Spleen (tissue), 11 donors: ENCODE results near the gene AHNAK2. TPM values are rescaled to one million over a fixed set of nuclear protein-coding genes. Genes with fewer than 3 reads are reported as not detected.

ENCODE experiments used
- DNase-seq: peaks from one replicate; pipeline ENCODE4 v3.0.0-alpha.2; 2020
- H3K27ac ChIP-seq, 8 donors: fragments of 200-600 bp; sonication (generic) in 7 of 8; 1 replicate in 4 of 8; 2 replicates in 4 of 8; pipeline versions ENCODE4 v1.5.0 to v1.8.0; 2016 to 2021; ENCODE audit warnings: inconsistent platforms in 4 of 8, mild to moderate bottlenecking in 4 of 8, moderate library complexity in 1 of 8
- H3K27me3 ChIP-seq, 7 donors: fragments of 200-600 bp; sonication (generic) in 6 of 7; replicated peaks in 1 of 7; 1 replicate in 4 of 7; 2 replicates in 3 of 7; pipeline versions ENCODE4 v1.5.0 to v1.8.0; 2016 to 2021; ENCODE audit warnings: inconsistent platforms in 3 of 7, mild to moderate bottlenecking in 1 of 7
- H3K36me3 ChIP-seq, 6 donors: fragments of 200-600 bp; sonication (generic) in 5 of 6; 1 replicate in 4 of 6; 2 replicates in 2 of 6; pipeline versions ENCODE4 v1.5.0 to v1.8.0; 2016 to 2021; ENCODE audit warnings: inconsistent platforms in 2 of 6
- H3K4me1 ChIP-seq, 6 donors: fragments of 200-600 bp; sonication (generic) in 5 of 6; 1 replicate in 3 of 6; 2 replicates in 3 of 6; pipeline versions ENCODE4 v1.5.0 to v1.8.0; 2016 to 2021; ENCODE audit warnings: inconsistent platforms in 3 of 6
- H3K4me3 ChIP-seq, 8 donors: fragments of 200-600 bp; sonication (generic) in 7 of 8; 1 replicate in 4 of 8; 2 replicates in 4 of 8; pipeline versions ENCODE4 v1.5.0 to v1.8.0; 2016 to 2021; ENCODE audit warnings: inconsistent platforms in 4 of 8, mild to moderate bottlenecking in 4 of 8, moderate library complexity in 2 of 8
- H3K9me3 ChIP-seq, 8 donors: fragments of 200-600 bp; sonication (generic) in 7 of 8; 1 replicate in 4 of 8; 2 replicates in 4 of 8; pipeline versions ENCODE4 v1.5.0 to v1.8.0; 2016 to 2021; ENCODE audit warnings: inconsistent platforms in 4 of 8
- CTCF ChIP-seq, 11 experiments: fragments of 200-600 bp in 7 of 11; fragments of 450-650 bp in 4 of 11; sonication (generic) in 4 of 11; IDR thresholded peaks in 8 of 11; conservative IDR thresholded peaks in 3 of 11; 1 replicate in 7 of 11; 2 replicates in 4 of 11; pipeline versions ENCODE4 v1.4.0 to v1.8.0; 2016 to 2021; ENCODE audit warnings: antibody characterized with exemption in 11 of 11, inconsistent platforms in 4 of 11, mild to moderate bottlenecking in 1 of 11
- POLR2A ChIP-seq, 3 donors: fragments of 450-650 bp; IDR thresholded peaks; one replicate each; pipeline ENCODE4 v1.5.1; 2017; ENCODE audit warnings: antibody characterized with exemption in 3 of 3, mild to moderate bottlenecking in 1 of 3
- POLR2AphosphoS5 ChIP-seq, 3 donors: sonication (generic); formaldehyde crosslinking; IDR thresholded peaks; one replicate each; pipeline ENCODE4 v1.5.1; 2017; ENCODE audit warnings: antibody characterized with exemption in 3 of 3
- WGBS, 5 donors: extraction: QIAGEN DNeasy Blood & Tissue Kit in 3 of 5; methylation state at CpG; one replicate each; pipeline versions ENCODE4 v1.1.5 to v1.1.7; 2013 to 2018; 5-methylcytosine and 5-hydroxymethylcytosine counted together
- intact Hi-C: fragments of 100-400 bp; cut with DNase I; formaldehyde crosslinking; loops from one replicate; pipeline ENCODE4 v1.15.0; 2023; ENCODE audit warnings: low total_unique reads
- polyA plus RNA-seq, 3 donors: library from polyadenylated mRNA; stranded (reverse); fragments of 200-250 nt; gene quantifications; one replicate each; pipeline ENCODE4 v1.2.1, GENCODE V29; 2013
- total RNA-seq, 7 donors: library from RNA; depleted of rRNA in 3 of 7; stranded (reverse); fragments of >200 nt in 3 of 7; fragmentation: NEBNext Ultra II Directional in 4 of 7; extraction: Animal tissue kit (Norgen Biotek cat#: 25700) in 4 of 7; gene quantifications; one replicate each; pipeline versions ENCODE4 v1.1.0 to v1.2.1, GENCODE V29; 2016 to 2021
- donor health status: healthy with polysubstance abuse.
- donor health status: DM: no; HTN: no; CAD: no; lungs with moderate emphysema.
- donor health status: DM: no; HTN: no; CAD: no.
- donor health status: Bipolar disorder and iron deficiency.
- donor health status: healthy.
- donor health status: DM: no; HTN: no; CAD: no.
- donor health status: DM: yes; HTN: yes; CAD: no.

AHNAK2 gene
- total and polyA plus RNA-seq, 10 donors = 0.26 to 1.3 (median 0.71) TPM

GRCh38 chr14:104966981-104967385, 11.2 kb downstream of the AHNAK2 start:
- H3K4me3 ChIP-seq = no peak overlapping the region
- WGBS, 5 donors = 37 to 70% (median 62%) methylated on average over 8 of the region's 8 CpGs
- no peaks in the 10 kb centered on the region for H3K9me3 ChIP-seq
- peaks cover 7 to 23% (median 16%) of the 10 kb centered on the region in 6 donors for H3K4me1 ChIP-seq
- intact Hi-C loops = no loop called here
- H3K27me3 ChIP-seq = peaks cover 0 to 54% (median 18%) of the 10 kb centered on the region in 7 donors
- DNase-seq = peak; percentile 68
- TF ChIP-seq POLR2A (IDR thresholded peaks at IDR 0.05) (no peak), CTCF (IDR thresholded peaks at IDR 0.05 in 8 of 11, conservative IDR thresholded peaks at IDR 0.05 in 3 of 11) (no peak), POLR2AphosphoS5 (IDR thresholded peaks at IDR 0.05) (no peak)
- no peak overlapping the region for H3K27ac ChIP-seq
- no peaks in the 10 kb centered on the region for H3K36me3 ChIP-seq

- WGBS, 5 donors = 81 to 87% (median 84%) methylated on average over 7 to 9 of the region's 9 CpGs
- Histone ChIP-seq H3K36me3 (no peaks in the 10 kb centered on the region), H3K4me3 (no peak overlapping the region), H3K4me1 (peaks cover 7 to 23% (median 16%) of the 10 kb centered on the region in 6 donors), H3K9me3 (no peaks in the 10 kb centered on the region), H3K27me3 (peaks cover 0 to 50% (median 18%) of the 10 kb centered on the region in 7 donors), H3K27ac (no peak overlapping the region)
- TF ChIP-seq POLR2AphosphoS5 (IDR thresholded peaks at IDR 0.05) (no peak), CTCF (IDR thresholded peaks at IDR 0.05 in 8 of 11, conservative IDR thresholded peaks at IDR 0.05 in 3 of 11) (no peak), POLR2A (IDR thresholded peaks at IDR 0.05) (no peak)
- DNase-seq = peak; percentile 56
- intact Hi-C loops = no loop called here
Observed at GRCh38 chr14:104966261-104966865, 11.8 kb downstream of the AHNAK2 start.

- peak; percentile 72 for DNase-seq
- Histone ChIP-seq H3K27me3 (peaks cover 0 to 49% (median 18%) of the 10 kb centered on the region in 7 donors), H3K4me1 (peaks cover 7 to 23% (median 16%) of the 10 kb centered on the region in 6 donors), H3K27ac (no peak overlapping the region), H3K4me3 (no peak overlapping the region), H3K36me3 (no peaks in the 10 kb centered on the region), H3K9me3 (no peaks in the 10 kb centered on the region)
- TF ChIP-seq POLR2A (IDR thresholded peaks at IDR 0.05) = no peak
- no peak for TF ChIP-seq CTCF (IDR thresholded peaks at IDR 0.05 in 8 of 11, conservative IDR thresholded peaks at IDR 0.05 in 3 of 11)
- TF ChIP-seq POLR2AphosphoS5 (IDR thresholded peaks at IDR 0.05) = no peak
- intact Hi-C loops = no loop called here
- 83 to 88% (median 86%) methylated on average over 10 to 13 of the region's 13 CpGs for WGBS, 5 donors
Observed at GRCh38 chr14:104965561-104966231, 12.5 kb downstream of the AHNAK2 start.

- intact Hi-C loops = no loop called here
- Histone ChIP-seq H3K27me3 (peaks cover 0 to 39% (median 18%) of the 10 kb centered on the region in 7 donors), H3K4me3 (no peak overlapping the region), H3K27ac (no peak overlapping the region), H3K9me3 (no peaks in the 10 kb centered on the region), H3K36me3 (no peaks in the 10 kb centered on the region), H3K4me1 (peaks cover 7 to 23% (median 16%) of the 10 kb centered on the region in 6 donors)
- 81 to 91% (median 84%) methylated on average over 7 of the region's 7 CpGs for WGBS, 5 donors
- DNase-seq = peak; percentile 6
- TF ChIP-seq POLR2AphosphoS5 (IDR thresholded peaks at IDR 0.05) (no peak), POLR2A (IDR thresholded peaks at IDR 0.05) (no peak), CTCF (IDR thresholded peaks at IDR 0.05 in 8 of 11, conservative IDR thresholded peaks at IDR 0.05 in 3 of 11) (no peak)
Observed at GRCh38 chr14:104964546-104964945, 13.6 kb downstream of the AHNAK2 start.
